ENCODE measurements around the gene PTPA.

Gene PTPA

DNA sequence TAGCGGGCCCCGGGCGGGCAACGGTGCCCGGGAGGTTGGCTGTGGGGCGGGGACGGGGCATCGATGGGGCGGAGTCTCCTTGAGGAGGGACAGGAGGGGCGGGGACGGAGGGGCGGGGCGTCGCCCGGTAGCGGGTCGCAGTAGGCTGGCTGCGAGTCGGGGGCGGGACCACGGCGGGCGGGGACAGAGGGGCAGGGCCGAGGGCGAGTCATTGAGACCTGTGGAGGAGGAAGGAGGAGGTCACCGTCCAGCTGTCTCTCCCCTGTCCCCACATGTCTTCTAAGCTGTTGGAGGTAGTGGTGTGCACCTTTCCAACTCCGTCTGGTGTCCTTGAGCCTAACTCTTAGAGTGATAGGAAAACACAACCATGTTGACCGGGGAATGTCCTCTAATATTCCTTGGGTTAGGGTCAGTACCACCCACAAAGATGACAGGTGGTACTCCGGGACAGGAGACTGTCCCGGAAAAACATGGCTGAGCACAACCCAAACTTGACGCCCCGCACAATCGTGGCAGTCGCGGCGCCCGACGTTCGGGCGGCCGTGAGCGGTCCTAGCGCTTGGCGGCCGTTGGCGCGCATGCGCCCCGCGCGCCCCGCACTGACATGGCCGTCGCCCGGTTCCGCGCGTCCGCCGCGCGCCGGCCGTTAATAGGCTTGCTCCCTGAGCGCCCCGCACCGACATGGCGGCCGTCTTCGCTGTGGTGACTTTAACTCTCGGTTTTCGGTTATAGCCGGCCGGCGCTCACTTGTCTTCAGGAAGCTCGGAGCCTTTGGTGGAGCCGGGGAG, at the start of gene PTPA, which contains the start of gene CRAT:
PTPA (plus strand) TSS at position 676 of the 788 bp plus-strand sequence. CDS start 186 bp downstream, outside the sequence.
CRAT (minus strand) TSS at position 54 of the 788 bp plus-strand sequence. CDS start 284 bp downstream, outside the sequence.
- peak; percentile 93 for DNase-seq

GRCh38 chr9:129063061-129063460, 48.2 kb upstream of the PTPA start:
- no peak for DNase-seq

DNA sequence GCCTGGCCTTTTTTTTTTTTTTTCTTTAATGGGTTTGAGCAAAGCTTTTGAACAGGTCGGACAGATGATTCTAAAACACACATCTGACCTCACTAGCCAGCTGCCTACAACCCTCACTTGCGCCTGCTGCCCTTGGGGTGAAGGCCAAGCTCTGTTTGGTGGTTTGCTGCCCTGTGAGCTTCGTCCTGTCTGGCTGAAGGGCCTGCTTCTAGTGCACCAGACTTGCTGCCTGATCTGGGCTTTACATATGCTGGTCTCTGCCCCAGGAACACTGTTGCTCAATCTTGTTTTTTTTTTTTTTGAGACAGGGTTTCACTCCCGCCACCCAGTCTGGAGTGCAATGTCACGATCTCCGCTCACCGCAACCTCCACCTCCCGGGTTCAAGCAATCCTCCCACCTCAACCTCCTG, 46.7 kb upstream of the PTPA start:
- DNase-seq: no peak

DNA sequence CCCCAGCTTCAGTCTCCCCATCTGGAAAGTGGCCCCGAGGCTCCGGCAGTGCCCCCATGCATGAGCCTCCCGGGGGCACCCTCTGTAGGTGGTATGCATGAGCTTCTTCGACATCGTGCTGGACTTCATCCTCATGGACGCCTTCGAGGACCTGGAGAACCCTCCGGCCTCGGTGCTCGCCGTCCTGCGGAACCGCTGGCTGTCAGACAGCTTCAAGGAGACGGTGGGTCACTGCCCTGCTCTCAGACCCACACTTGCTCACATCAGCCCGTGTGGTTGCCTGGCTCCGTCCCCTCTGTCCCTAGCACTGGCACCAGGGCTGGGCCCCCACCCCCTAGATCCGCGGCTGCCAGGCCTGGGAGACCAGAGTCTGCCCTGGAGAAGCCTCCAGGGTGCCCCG, 43.1 kb upstream of the PTPA start:
- DNase-seq: no peak

DNA sequence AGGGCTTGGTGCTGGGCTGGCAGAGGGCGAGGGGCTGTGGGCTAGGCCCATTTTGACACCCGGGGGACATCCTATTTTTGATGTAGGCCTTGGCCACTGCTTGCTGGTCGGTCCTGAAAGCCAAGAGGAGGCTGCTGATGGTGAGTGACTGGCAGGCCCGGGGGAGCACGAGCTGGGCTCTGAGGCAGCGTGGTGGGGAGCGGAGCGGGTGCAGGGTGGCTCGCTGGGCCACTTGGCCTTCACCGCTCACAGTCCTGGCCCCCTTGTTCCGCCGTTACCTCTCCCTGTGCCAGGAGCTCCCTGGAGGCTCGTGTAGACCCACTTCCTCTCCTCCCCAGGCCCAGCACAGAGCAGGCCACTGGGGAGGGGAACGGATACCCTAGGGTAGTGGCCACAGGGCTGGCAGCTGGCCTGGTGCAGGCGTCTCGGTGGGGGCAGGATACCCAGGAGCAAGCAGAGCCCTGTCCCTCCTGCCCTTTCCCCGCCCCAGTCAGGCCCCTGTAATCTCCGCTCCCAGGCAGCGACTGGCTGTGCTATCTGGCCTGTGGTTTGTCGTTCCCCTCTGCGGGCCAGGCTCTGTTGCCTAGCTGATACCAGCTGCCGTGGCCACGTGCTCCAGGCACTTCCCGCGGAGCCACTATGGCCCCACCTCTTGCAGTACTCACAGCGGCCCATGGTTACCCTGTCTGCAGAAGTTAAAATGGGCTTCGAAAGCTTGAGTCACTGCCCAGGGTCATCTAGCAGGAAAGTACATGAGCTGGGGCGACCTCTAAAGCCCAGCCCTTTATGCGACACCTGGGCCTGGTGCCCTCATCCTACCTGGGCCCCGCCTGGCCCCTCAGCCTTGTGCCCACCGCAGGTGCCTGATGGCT, 42.0 kb upstream of the PTPA start:
- DNase-seq: peak; percentile 63

DNA sequence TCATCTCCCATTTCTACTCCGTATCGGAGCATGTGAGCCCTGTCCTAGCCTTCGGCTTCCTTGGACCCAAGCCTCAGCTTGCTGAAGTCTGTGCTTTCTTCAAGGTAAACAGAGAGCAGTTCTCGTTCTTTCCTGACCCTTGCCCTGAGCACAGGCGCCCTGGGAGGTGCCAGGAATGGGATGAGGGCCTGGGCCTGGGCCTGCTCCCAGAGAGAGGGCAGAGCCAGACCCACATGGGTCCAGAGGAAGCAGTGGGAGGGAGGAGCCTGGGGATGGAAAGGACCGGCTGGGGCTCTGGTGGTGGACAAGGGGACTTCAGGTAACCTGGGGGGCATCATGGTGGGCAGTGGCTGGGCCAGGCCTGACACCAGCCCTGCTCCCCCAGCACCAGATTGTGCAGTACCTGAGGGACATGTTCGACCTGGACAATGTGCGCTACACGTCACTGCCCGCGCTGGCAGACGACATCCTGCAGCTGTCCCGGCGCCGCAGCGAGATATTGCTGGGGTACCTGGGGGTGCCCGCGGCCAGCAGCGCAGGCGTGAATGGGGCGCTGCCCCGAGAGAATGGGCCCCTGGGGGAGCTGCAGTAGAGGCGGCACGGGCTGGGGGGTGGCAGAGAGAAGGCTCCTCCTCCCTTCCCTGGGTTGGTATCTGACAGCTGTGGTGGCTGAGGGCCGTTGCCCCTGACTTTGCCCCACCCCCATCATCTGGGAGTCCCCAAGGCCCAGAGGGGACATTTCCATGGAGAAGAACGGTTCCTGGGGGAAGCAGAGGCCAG, 41.2 kb upstream of the PTPA start:
- no peak for DNase-seq

- DNase-seq: no peak
Measured at GRCh38 chr9:129070696-129071525, 40.3 kb upstream of the PTPA start.

GRCh38 chr9:129071526-129072126, 39.6 kb upstream of the PTPA start:
- DNase-seq: no peak

DNA sequence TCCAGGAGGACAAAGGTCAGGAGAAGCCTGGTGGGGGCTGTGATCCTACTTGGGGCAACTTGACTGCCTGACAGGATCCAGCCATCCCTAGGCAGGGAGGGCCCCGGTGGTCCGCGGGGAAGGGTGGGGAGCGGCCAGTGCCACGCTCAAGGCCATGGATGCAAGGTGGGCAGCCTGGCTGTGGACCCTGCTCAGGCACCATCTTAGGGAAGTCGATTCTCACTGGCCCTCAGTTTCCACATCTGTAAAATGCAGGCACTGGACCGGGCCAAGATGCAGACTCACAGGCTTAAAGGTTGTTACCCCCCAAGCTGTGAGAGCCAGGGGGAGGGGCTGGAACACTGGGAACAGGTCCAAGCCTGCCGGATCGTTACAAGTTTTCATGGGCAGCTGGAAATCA, 39.0 kb upstream of the PTPA start:
- DNase-seq: no peak

DNA sequence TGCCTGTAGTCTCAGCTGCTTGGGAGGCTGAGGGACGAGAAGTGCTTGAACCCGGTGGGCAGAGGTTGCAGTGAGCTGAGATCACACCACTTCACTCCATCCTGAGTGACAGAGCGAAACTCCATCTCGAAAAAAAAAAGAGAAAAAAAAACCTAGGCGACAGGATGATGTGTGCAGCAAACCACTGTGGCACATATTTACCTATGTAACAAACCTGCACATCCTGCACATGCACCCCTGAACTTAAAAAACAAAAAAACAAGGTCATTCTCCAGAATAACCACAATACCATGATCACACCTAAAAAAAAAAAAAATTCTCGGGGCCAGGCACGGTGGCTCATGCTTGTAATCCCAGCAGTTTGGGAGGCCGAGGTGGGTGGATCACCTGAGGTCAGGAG, 37.8 kb upstream of the PTPA start:
- DNase-seq: no peak

- no peak for DNase-seq
Measured at GRCh38 chr9:129074106-129074505, 37.1 kb upstream of the PTPA start.

DNA sequence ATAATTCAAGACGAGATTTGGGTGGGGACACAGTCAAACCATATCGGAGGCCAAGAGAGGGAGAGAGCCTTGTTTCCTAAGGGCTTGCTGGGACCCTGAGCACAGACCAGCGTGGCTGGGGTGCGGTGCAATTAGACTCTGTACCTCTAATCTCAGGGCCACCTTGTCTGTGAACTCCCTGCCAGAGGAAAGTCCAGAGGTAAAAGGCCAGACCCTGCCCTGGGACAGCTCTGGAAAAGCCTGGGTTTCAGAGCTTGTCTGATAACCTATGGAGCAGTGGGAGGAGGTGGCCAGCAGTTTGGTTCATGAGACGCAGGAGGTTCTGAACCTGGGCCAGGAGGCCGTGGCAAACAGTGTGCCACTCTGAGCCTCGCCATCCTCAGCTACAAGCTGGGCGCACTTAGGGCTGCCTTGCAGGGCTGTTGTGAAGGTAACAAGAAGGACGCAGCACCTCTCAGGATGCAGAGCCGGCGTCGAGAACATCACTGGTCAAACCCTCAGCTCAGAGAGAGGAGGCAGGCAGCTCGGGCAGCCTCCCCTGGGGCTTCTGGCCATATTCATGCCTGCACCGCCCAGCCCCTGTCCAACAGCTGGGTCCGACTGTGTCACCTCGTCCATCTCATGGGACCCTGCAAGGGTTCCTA, 35.1 kb upstream of the PTPA start:
- DNase-seq: no peak

DNA sequence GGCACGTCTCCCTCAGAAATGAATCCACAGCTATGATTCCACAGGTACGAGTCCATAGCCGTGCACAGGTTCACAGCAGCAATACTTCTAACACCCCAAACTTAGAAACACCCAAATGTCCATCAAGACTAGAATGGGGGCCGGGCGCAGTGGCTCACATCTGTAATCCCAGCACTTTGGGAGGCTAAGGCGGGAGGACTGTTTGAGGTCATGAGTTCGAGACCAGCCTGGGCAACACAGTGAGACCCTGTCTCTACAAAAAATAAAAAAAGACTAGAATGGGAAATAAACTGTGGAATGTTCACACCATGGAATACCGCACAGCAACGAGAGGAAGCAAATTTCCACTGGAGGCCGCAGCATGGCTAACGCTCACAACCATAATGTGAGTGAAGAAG, 34.6 kb upstream of the PTPA start:
- DNase-seq: no peak

- no peak for DNase-seq
Measured at GRCh38 chr9:129077236-129077635, 34.0 kb upstream of the PTPA start.

- no peak for DNase-seq
Measured at GRCh38 chr9:129078691-129079503, 32.3 kb upstream of the PTPA start.

- no peak for DNase-seq
Measured at GRCh38 chr9:129079829-129080228, 31.4 kb upstream of the PTPA start.

- peak; percentile 59 for DNase-seq
Measured at GRCh38 chr9:129080298-129080600, 31.0 kb upstream of the PTPA start.

- DNase-seq: peak; percentile 99
Measured at GRCh38 chr9:129080601-129081387, 30.4 kb upstream of the PTPA start, which contains the start of gene DOLPP1. Gene DOLPP1 (plus strand): TSS chr9:129081111. CDS start chr9:129081132, 21 bp downstream.

- peak; percentile 50 for DNase-seq
Measured at GRCh38 chr9:129081388-129081904, 29.8 kb upstream of the PTPA start.
